Caco-2 (cell line): ENCODE measurements around the gene WDR20. TPM values are rescaled to one million over a fixed set of nuclear protein-coding genes. Genes with fewer than 3 reads are reported as not detected.

Experiments used
- BruUV-seq: library from RNA; stranded (reverse); fragments of 400-500 nt; replicated peaks from 2 replicates; lab custom pipeline; 2021; lab: Mats Ljungman, UMichigan
- CTCF ChIA-PET: fragments of 300-600 bp; sonication (Branson Sonifier 250); formaldehyde crosslinking; loops from one replicate; lab custom pipeline; 2022; ENCODE audit warnings: antibody characterized with exemption; lab: Charles Lee
- POLR2A ChIA-PET: fragments of 300-600 bp; sonication (Branson Sonifier 250); formaldehyde crosslinking; loops from one replicate; lab custom pipeline; 2022; ENCODE audit warnings: antibody characterized with exemption; lab: Charles Lee
- DNase-seq, 2 experiments: peaks; one replicate each; pipeline versions ENCODE4 v3.0.0 to v3.0.0-alpha.2; 2020 to 2022
- H3K27me3 ChIP-seq: replicated peaks from 2 replicates; pipeline ENCODE4 v1.6.0; 2011; ENCODE audit warnings: low read length; ENCODE audit not compliant: control insufficient read depth, insufficient read depth
- H3K36me3 ChIP-seq: 2 replicates; pipeline ENCODE4 v1.5.1; 2011; ENCODE audit warnings: low read length; ENCODE audit not compliant: control insufficient read depth, insufficient read depth
- H3K4me1 ChIP-seq: fragments of 250-450 bp; sonication (Bioruptor Pico); 2 replicates; pipeline ENCODE4 v1.5.1; 2020; ENCODE audit warnings: mild to moderate bottlenecking
- H3K4me3 ChIP-seq: 2 replicates; pipeline ENCODE4 v1.5.1; 2011; ENCODE audit warnings: low read depth, mild to moderate bottlenecking, control low read depth, low read length
- H3K9me3 ChIP-seq: fragments of 250-450 bp; sonication (Bioruptor Pico); 2 replicates; pipeline ENCODE4 v1.5.1; 2020; ENCODE audit warnings: mild to moderate bottlenecking, moderate library complexity
- H3K27ac Mint-ChIP-seq: one replicate; pipeline ENCODE4 v1.8.0; 2022; ENCODE audit warnings: mixed read lengths; ENCODE audit not compliant: unreplicated experiment
- H3K27me3 Mint-ChIP-seq: one replicate; pipeline ENCODE4 v1.8.0; 2022; ENCODE audit warnings: mixed read lengths; ENCODE audit not compliant: insufficient read depth, unreplicated experiment
- H3K36me3 Mint-ChIP-seq: one replicate; pipeline ENCODE4 v1.8.0; 2022; ENCODE audit warnings: mild to moderate bottlenecking, mixed read lengths; ENCODE audit not compliant: insufficient read depth, unreplicated experiment
- H3K4me1 Mint-ChIP-seq: one replicate; pipeline ENCODE4 v1.8.0; 2022; ENCODE audit warnings: low read depth, mixed read lengths; ENCODE audit not compliant: unreplicated experiment
- H3K4me3 Mint-ChIP-seq: one replicate; pipeline ENCODE4 v1.8.0; 2022; ENCODE audit warnings: mild to moderate bottlenecking, moderate library complexity, mixed read lengths; ENCODE audit not compliant: unreplicated experiment
- H3K9me3 Mint-ChIP-seq: one replicate; pipeline ENCODE4 v1.8.0; 2022; ENCODE audit warnings: mixed read lengths; ENCODE audit not compliant: unreplicated experiment
- intact Hi-C: fragments of 100-400 bp; cut with micrococcal nuclease; formaldehyde crosslinking; loops from one replicate; pipeline ENCODE4 v1.10.0; 2022; ENCODE audit not compliant: unreplicated experiment
- total RNA-seq: library from RNA; stranded (reverse); gene quantifications from 2 replicates; pipeline ENCODE4 v1.2.3, GENCODE V29; 2022
- TF ChIP-seq, protein P1 (sequence below), 2 experiments: fragments of 200-600 bp in 1 of 2; IDR thresholded peaks; 1 replicate in 1 of 2; 2 replicates in 1 of 2; pipeline versions ENCODE4 v1.5.1 to v1.8.0; 2011 to 2022; ENCODE audit warnings: antibody characterized with exemption in 1 of 2, control low read depth in 1 of 2, inconsistent platforms in 1 of 2, low read depth in 1 of 2, low read length in 1 of 2, mild to moderate bottlenecking in 1 of 2, moderate library complexity in 1 of 2; ENCODE audit not compliant: insufficient read depth in 1 of 2, severe bottlenecking in 1 of 2, unreplicated experiment in 1 of 2

WDR20 gene
- total RNA-seq, 1 experiment from 2014 or later = 32.5 TPM

DNA sequence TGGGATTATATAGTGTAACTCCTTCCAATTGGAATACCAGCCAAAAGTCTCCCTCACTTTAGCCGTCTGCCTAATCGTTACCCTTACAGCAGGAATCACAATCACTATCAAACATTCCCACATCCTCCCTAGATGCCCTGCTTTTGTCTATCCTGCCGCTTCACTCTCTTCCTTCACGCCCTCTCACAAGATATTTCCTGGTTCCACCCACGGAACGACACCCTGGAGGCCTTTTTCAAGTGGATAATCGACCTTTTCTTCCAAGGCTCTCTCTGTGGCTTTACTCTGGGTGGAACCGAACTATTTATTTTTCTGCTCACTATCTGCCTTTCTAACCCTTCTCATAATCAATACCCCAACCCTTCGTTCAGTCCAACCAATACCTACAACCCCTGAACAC is 106.4 kb downstream of the WDR20 start:
- H3K4me1 ChIP-seq = no peaks in the 10 kb centered on the region
- no peaks in the 10 kb centered on the region for H3K27me3 ChIP-seq
- H3K36me3 ChIP-seq = no peaks in the 10 kb centered on the region
- TF ChIP-seq, protein P1, sequence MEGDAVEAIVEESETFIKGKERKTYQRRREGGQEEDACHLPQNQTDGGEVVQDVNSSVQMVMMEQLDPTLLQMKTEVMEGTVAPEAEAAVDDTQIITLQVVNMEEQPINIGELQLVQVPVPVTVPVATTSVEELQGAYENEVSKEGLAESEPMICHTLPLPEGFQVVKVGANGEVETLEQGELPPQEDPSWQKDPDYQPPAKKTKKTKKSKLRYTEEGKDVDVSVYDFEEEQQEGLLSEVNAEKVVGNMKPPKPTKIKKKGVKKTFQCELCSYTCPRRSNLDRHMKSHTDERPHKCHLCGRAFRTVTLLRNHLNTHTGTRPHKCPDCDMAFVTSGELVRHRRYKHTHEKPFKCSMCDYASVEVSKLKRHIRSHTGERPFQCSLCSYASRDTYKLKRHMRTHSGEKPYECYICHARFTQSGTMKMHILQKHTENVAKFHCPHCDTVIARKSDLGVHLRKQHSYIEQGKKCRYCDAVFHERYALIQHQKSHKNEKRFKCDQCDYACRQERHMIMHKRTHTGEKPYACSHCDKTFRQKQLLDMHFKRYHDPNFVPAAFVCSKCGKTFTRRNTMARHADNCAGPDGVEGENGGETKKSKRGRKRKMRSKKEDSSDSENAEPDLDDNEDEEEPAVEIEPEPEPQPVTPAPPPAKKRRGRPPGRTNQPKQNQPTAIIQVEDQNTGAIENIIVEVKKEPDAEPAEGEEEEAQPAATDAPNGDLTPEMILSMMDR (IDR thresholded peaks at IDR 0.05; ENCODE audit: insufficient read depth in 1 of 2, low read depth in 1 of 2, low read length in 1 of 2, severe bottlenecking in 1 of 2, unreplicated experiment in 1 of 2) = no peak
- POLR2A ChIA-PET = no interaction called here
- no peak overlapping the region for H3K4me3 ChIP-seq
- no peak for DNase-seq
- Mint-ChIP-seq H3K27ac (no peak overlapping the region), H3K9me3 (no peaks in the 10 kb centered on the region), H3K27me3 (no peaks in the 10 kb centered on the region), H3K36me3 (no peaks in the 10 kb centered on the region), H3K4me3 (no peak overlapping the region), H3K4me1 (no peaks in the 10 kb centered on the region)
- no TSS peak for BruUV-seq
- intact Hi-C loops = no loop called here
- no peaks in the 10 kb centered on the region for H3K9me3 ChIP-seq
- CTCF ChIA-PET = no interaction called here

DNA sequence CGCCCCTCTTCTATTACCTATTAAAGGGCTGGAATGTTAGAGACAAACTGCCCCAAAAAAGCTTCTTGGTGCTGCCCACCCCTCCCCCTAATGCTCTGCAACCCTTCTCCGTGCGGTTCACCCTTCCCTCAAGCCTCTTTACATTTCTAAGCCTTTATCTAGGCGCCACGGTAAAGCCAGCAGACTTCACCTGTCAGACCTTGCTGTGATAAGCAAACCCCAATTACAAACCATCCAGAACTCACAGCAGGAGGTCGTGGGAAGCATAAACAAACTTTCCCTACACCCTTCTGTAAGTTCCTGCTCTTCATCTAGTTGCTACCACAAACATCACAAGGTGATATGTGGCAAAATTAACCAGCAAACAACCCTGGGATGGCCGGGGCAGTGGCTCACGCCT is 108.4 kb downstream of the WDR20 start:
- no peaks in the 10 kb centered on the region for H3K27me3 Mint-ChIP-seq
- H3K4me3 ChIP-seq = no peak overlapping the region
- no peaks in the 10 kb centered on the region for H3K36me3 Mint-ChIP-seq
- DNase-seq = no peak
- BruUV-seq = no TSS peak
- no peaks in the 10 kb centered on the region for H3K4me1 ChIP-seq
- no peaks in the 10 kb centered on the region for H3K4me1 Mint-ChIP-seq
- H3K36me3 ChIP-seq = no peaks in the 10 kb centered on the region
- no peak overlapping the region for H3K4me3 Mint-ChIP-seq
- intact Hi-C loops = no loop called here
- no peak overlapping the region for H3K27ac Mint-ChIP-seq
- ChIA-PET CTCF (no interaction called here), POLR2A (no interaction called here)
- TF ChIP-seq, protein P1 (IDR thresholded peaks at IDR 0.05; ENCODE audit: insufficient read depth in 1 of 2, low read depth in 1 of 2, low read length in 1 of 2, severe bottlenecking in 1 of 2, unreplicated experiment in 1 of 2) = no peak
- H3K9me3 ChIP-seq = no peaks in the 10 kb centered on the region
- no peaks in the 10 kb centered on the region for H3K27me3 ChIP-seq
- no peaks in the 10 kb centered on the region for H3K9me3 Mint-ChIP-seq

DNA sequence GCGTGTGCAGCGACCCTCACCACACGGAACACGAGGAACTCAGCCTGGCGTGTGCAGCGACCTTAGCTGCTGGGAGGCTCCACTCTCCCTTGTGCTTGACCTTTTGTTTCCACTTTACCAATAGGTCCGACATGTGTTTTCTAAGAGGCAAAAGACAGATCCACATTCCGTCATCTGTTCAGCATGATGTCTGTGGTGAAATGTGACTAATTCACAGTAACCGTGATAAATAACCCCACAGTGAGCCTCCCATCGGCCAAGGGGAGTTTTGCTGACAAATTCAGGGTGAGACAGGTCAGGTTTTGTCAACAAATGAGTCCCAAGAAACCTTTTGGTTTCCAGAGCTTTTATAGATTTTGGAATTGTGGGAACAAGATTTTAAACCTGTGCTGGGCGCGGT is 109.3 kb downstream of the WDR20 start:
- Histone ChIP-seq H3K36me3 (no peaks in the 10 kb centered on the region), H3K27me3 (no peaks in the 10 kb centered on the region), H3K4me1 (no peaks in the 10 kb centered on the region), H3K9me3 (no peaks in the 10 kb centered on the region), H3K4me3 (no peak overlapping the region)
- Mint-ChIP-seq H3K4me1 (no peaks in the 10 kb centered on the region), H3K4me3 (no peak overlapping the region), H3K36me3 (no peaks in the 10 kb centered on the region), H3K9me3 (no peaks in the 10 kb centered on the region), H3K27ac (no peak overlapping the region), H3K27me3 (no peaks in the 10 kb centered on the region)
- TF ChIP-seq, protein P1 (IDR thresholded peaks at IDR 0.05; ENCODE audit: insufficient read depth in 1 of 2, low read depth in 1 of 2, low read length in 1 of 2, severe bottlenecking in 1 of 2, unreplicated experiment in 1 of 2) = no peak
- BruUV-seq = no TSS peak
- POLR2A ChIA-PET = no interaction called here
- CTCF ChIA-PET = no interaction called here
- intact Hi-C loops = no loop called here
- no peak for DNase-seq
